Right lung (tissue), 10 donors: ENCODE data around the gene NCOR1. TPM values are rescaled to one million over a fixed set of nuclear protein-coding genes. Genes with fewer than 3 reads are reported as not detected.
"Not testable (repeated sequence)": the region's sequence is repeated elsewhere in the genome, so short reads cannot be mapped to it uniquely, and the experiment has no call there.

ENCODE experiments used
- DNase-seq, 2 donors: peaks; one replicate each; pipeline ENCODE4 v3.0.0-alpha.2; 2013
- long read RNA-seq, 8 donors: transcript quantifications; one replicate each; lab custom pipeline, GENCODE V29; 2026
- polyA plus RNA-seq, 5 donors: library from polyadenylated mRNA; unstranded; fragments of 120-200 nt; gene quantifications; one replicate each; pipeline versions ENCODE4 v1.2.1 to v1.2.3, GENCODE V29; 2013; ENCODE audit warnings: inconsistent platforms in 1 of 5, low replicate concordance in 1 of 5; ENCODE audit not compliant: insufficient read length in 5 of 5, insufficient read depth in 1 of 5

The NCOR1 gene
- 100 to 1,000 TPM in 4 of 5 donors, 10 to 100 TPM in 1; 79.1 to 126 (median 110) TPM for polyA plus RNA-seq
- long read RNA-seq, donor 1, partial matches to known transcripts, result 56 of 75 reads
- long read RNA-seq, donor 1, other reads (novel, unspliced or antisense), result 0 of 75 reads
- long read RNA-seq, donor 2, partial matches to known transcripts, result 0 of 5 reads
- long read RNA-seq, donor 2, other reads (novel, unspliced or antisense), result 0 of 5 reads
- long read RNA-seq, donor 3, partial matches to known transcripts, result 24 of 34 reads
- long read RNA-seq, donor 3, other reads (novel, unspliced or antisense), result 0 of 34 reads
- long read RNA-seq, donor 4, partial matches to known transcripts, result 32 of 45 reads
- long read RNA-seq, donor 4, other reads (novel, unspliced or antisense), result 0 of 45 reads
- long read RNA-seq, donor 5, transcript NCOR1-220 (3 exons, 1,352 nt), result major isoform, 6 of 70 reads
- long read RNA-seq, donor 5, partial matches to known transcripts, result 47 of 70 reads
- long read RNA-seq, donor 5, other reads (novel, unspliced or antisense), result 0 of 70 reads
- long read RNA-seq, donor 6, transcript NCOR1-220 (3 exons, 1,352 nt), result major isoform, 6 of 77 reads
- long read RNA-seq, donor 6, partial matches to known transcripts, result 57 of 77 reads
- long read RNA-seq, donor 6, other reads (novel, unspliced or antisense), result 0 of 77 reads
- long read RNA-seq, donor 7, partial matches to known transcripts, result 78 of 91 reads
- long read RNA-seq, donor 7, other reads (novel, unspliced or antisense), result 0 of 91 reads
- long read RNA-seq, donor 8, partial matches to known transcripts, result 0 of 7 reads
- long read RNA-seq, donor 8, other reads (novel, unspliced or antisense), result 0 of 7 reads

DNA sequence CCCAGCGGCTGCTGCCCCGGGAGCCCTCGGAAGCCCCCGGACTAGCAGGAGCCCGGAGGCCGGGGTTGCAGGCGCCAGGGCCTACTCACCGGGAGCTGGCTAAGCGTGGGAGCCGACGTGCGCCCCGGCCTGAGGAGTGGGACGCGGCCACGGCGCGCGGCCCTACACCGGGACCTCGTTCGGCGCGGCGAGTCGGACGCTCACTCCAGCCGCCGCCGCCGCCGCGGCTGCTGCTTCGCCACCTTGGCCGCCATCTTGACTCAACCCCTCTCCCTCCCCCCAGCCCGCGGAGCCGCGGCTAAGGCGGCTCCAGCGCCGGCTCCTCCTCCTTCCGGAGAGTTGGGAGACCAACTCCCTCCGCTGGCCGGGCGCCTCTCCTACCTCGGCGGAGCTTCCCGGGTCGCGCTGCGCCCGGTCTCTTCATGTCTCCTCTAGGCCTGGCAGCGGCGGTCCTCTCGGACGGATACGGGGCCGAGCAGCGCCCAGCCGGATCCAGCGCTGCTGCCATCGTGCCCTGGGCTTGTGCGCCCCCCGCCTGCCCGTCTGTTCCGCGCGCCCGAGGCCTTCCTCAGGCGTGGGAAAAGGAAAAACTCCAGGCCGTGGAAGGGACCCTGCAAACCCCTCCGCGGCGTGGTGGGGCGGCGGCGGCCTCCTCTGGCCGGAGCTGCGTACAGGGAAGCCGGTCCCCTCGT lies at the start of gene NCOR1:
Gene NCOR1 (minus strand): TSS at position 262 of the 692 bp plus-strand sequence. CDS start 20,965 bp downstream, outside the sequence.
- peak; percentile 92 to 94 for DNase-seq

DNA sequence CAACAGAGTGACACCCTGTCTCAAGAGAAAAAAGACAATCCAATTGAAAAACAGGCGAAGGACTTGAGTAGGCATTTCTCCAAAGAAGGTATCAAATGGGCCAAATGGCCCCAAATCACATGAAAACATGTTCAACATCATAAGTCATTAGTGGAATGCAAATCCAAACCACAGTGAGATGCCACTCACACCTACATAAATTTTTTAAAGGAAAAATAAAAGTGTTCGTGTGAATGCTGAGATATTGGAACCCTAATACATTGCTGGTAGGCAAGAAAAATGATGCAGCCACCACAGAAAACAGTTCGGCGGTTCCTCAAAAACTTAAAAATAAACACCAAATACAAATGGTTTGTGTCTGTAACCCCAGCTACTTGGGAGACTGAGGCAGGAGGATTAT lies 46.9 kb upstream of the NCOR1 start:
- DNase-seq, result no peak

DNA sequence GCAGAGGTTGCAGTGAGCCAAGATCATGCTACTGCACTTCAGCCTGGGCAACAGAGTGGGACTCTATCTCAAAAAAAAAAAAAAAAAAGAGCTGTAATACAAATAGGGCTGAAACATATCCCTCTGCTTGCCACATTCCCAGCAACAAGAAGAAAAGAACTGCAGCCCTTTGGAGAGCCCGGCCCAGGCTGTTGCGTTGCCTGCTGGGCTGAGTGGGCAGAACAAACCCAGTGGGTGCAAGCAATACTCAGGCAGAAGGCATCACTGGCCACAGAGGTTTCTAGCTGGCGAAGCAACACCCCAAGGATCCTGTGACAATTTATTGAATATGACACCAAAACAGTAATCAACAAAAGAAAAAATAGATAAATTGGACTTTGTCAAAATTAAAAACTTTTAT lies 45.7 kb upstream of the NCOR1 start:
- DNase-seq, result no peak

DNA sequence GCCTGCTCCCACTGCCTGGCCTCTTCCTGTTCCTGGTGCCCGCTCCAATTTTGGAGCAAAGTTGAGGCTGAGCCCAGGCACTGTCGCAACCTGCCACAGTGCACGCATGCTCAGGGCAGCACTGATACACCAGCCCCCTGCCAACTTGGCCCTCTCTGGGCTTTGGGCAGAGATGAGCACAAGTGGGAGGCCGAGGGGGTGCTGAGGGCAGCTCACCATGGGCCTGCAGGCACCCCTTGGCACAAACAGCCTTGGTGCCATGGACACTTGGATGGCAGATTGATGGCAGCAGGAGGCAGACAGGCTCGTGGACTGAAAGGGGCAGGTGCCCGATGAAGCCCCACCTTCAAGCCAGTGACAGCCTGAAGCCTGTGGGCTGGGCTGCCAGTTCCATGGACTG lies 44.6 kb upstream of the NCOR1 start:
- DNase-seq, result no peak

DNA sequence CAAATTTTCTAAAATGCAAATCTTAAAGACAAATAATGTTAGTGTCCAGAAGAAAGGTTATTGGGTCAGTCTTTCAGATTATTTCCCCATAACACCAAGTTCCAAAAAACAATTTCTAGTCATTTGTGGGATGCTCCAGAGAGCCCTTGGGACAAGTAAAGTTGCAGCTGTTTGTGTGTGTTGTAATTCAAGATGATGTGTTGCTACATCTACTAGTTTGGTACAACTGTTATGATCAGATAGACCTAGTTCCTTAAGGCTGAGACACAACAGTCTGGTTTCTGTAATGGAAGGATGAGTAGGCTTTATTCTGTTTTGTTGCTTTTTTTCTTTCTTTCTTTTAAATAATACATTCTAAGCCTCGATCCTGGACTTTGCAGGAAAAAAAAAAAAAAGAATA lies 43.6 kb upstream of the NCOR1 start:
- peak; percentile 47 to 59 for DNase-seq

DNA sequence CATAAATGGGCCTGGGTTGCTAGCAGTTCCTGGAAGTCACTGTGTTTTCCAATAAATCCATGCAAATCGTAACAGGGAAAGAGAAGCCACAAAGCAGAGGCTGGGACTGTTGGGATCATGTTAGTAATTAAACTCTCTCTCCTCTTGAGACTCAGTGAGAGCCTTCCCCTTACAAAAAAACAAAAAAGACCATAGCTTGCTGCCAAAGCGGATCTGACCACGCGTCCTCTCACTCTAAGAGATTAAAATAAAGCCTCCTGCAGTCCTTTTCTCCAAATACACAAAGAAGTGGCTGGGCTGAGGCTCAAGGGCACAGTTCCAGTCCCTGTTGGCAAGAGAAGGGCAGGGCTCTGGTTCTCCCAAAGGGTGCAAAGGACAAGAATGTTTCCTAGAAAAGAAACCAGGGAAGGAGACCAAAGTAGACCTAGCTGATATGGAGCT lies 40.2 kb upstream of the NCOR1 start:
- peak; percentile 90 to 94 for DNase-seq

DNA sequence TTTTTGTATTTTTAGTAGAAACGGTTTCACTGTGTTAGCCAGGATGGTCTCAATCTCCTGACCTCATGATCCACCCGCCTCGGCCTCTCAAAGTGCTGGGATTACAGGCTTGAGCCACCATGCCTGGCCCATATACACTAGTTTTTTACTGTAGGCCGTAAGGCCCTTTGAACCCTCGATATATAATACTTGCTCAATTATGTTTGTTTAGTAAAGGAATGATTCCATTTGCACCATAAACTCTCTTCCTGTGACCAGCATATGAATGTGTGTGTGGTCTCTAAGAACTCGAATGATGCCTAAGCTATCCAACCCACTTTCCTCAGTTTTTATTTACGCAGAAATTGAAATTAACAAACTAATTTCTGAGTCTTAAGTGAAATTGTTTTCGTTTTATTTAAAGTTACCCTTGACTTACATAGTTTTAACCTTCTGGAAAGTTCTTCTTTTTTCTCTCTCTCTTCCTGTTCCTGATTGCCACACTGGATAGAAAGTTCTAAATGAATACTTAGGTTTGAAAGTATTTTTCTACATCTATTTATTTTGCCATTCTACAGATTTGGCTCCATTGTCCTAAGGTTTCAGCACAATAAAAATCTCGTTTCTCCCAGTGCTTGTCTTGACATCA lies 39.6 kb upstream of the NCOR1 start:
- no peak for DNase-seq

DNA sequence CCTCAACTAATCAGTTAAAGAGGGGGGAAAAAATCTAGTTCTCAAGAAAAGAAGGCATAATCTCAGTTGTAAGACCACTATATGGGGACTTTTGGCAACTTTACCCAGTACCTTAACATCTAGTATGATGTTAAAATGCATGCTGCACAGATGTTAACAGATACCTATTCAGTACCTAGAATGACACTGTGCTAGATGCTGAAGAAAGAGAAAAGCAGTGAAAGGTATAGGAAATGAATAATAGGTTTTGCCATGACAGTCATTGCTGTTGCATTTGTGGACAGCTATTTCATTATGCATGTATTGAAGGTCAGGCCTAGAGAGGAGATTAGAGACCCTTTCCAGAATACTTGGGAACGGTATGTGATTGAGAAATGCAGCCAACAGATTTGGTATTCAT lies 36.2 kb upstream of the NCOR1 start:
- no peak for DNase-seq

DNA sequence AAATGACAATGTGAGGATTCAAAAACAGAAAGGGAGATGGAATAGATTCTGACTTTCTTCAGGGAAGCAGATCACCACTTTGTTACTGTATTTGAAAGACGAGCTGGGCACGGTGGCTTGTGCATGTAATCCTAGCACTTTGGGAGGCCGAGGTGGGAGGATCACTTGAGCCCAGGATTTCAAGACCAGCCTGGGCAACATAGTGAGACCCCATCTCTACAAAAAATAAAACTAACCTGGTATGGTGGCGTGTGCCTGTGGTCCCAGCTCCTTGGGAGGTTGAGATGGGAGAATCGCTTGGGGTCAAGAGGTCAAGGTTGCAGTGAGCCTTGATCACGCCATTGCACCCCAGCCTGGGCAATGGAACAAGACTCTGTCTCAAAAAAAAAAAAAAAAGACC lies 35.7 kb upstream of the NCOR1 start:
- DNase-seq, result no peak

DNA sequence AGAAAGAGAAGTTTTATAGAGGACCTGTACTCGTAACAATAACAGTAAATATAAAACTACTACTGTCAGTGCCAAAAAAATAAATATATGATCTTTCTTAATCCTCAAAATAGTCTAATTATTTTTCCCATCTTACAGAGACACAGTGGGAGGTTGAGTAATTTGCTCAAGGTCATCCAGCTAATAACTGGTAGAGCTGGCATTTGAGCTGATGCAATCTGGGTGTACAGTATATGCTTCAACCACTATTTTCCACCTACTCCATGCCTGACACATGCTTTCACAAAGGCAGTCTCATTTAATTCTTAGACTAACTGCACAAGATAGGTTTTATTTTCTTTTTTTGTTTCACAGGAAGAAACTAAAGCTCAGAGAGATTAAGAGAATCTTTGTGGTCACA lies 35.3 kb upstream of the NCOR1 start:
- DNase-seq, result no peak

DNA sequence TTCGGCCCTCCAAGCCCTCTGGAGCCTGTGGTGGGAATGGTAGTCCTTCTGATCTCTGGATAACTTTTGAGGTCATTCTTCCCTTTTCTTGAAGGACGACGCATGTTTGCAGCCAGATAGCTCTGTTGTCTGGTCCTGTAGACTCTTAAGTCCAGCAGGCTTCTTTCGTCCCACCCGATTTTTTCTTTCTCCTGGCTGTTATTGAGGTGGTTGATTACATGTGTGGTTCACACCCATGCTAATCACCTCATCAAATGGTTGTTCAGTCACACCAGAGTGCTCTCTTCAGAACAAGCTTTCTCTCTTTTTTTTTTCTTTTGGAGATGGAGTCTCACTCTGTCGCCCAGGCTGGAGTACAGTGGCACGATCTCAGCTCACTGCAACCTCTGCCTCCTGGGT lies 32.3 kb upstream of the NCOR1 start:
- DNase-seq, result no peak

DNA sequence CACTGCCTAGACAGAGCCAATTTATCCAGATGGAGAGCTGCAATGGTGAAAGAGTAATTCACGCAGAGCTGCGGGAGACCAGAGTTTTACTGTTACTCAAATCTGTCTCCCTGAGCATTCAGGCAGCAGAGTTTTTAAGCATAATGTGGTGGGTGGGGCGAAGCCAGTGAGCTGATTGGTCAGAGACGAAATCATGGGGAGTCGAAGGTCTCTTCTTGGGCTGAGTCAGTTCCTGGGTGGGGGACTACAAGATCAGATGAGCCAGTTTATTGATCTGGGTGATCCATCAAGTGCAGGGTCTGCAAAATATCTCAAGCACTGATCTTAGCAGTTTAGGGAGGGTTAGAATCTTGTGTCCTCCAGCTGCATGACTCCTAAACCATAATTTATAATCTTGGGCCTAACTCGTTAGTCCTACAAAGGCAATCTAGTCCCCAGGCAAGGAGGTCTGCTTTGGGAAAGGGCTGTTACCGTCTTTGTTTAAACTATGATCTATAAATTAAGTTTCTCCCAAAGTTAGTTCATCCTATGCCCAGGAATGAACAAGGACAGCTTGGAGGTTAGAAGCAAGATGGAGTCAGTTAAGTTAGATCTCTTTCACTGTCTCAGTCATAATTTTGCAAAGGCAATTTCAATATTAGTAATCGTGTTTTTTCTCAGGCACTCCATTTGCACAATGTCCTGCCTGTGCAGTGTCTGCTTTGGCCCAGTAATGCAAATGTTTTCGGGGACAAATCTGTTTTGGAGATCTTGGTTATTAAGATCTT lies 28.6 kb upstream of the NCOR1 start:
- no peak for DNase-seq

DNA sequence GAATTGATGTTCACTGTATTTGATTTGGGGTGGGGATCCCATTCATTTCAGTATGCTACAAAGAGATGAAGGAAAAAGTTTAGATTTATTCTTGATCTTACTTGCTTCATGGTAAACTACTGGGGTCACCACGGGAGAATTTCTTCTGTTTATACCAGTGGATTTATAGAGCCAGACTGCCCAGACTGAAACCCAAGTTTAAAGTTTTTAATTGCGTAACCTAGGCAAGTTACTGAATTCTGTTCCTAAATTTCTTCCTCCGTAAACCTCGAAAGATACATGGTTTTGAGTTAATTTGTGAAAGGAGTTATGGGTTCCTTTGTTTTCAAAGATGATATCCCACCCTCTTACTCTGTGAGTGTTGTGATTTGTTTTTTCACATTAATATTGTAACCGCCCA lies 28.1 kb upstream of the NCOR1 start:
- DNase-seq, result no peak

DNA sequence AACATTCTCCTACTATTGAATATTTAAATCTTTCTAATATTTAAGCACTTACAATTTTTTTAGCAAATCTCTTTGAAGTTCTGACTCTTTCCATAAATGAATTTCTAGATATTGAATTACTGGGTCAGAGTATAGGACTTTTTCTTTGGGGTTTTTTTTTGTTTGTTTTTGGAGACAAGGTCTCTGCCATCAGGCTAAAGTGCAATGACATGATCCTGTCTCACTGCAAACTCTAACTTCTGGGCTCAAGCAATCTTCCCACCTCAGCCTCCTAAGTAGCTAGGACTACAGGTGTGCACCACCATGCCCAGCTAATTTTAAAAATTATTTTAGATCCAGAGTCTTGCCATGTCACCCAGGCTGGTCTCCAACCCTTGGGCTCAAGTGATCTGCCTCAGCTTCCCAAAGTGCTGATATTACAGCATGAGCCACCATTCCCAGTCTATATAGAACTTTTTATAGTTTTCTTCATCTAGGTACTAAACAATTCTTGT lies 26.6 kb upstream of the NCOR1 start:
- no peak for DNase-seq

DNA sequence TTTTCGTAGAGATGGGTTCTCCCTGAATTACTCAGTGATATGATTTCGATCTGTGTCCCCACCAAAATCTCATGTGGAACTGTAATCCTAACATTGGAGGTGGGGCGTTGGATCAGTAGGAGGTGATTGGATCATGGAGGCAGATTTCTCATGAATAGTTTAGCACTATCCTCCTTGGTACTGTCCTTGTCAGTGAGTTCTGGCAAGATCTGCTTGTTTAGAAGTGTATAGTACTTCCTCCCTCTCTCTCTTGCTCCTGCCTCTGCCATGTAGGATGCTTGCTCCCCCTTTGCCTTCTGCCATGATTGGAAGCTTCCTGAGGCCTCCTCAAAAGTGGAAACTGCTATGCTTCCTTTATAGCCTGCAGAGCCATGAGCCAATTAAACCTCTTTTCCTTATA lies 24.6 kb upstream of the NCOR1 start:
- DNase-seq, result no peak

DNA sequence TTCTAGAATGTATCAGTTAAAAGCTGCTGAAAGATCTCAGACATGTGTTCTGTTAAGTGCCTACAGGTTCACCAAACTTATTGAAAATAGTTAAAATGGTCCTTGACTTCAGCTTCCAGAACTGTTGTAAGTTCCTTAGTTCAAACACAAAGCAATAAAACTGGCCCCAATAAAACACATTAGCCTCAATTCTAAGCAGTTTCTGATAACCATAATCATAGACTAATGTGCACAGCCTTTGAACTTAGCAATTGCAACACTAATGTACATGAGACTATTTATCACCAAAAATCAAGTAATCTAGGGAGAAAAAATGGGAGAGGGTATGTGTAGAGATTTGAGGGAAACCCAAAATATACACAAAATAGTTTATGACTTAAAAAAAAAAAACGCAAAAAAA lies 17.1 kb upstream of the NCOR1 start:
- no peak for DNase-seq

DNA sequence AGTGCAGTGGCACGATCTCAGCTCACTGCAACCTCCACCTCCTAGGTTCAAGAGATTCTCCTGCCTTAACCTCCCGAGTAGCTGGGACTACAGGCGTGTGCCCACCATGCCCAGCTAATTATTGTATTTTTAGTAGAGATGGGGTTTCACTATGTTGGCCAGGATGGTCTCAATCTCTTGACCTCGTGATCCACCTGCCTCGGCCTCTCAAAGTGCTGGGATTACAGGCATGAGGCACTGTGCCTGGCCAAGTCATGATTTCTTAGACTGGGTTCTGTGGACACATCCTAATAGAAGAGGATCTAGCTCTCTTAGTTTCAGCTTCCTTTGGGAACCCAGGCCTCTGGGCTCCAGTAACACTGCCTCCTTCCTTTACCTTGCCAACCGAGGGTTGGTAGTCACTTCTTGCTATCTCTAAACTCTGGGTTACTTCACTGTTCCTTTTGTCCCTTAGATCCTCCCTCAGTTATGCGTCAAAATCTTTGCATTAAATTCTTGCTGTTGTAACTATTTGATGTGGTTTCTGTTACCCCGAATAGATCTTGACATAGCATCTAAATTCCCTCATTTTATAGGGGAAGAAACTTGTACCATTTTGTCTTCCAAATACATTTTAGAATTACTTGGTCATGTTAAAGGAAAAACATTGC lies 14.7 kb upstream of the NCOR1 start:
- not testable (repeated sequence) for DNase-seq

DNA sequence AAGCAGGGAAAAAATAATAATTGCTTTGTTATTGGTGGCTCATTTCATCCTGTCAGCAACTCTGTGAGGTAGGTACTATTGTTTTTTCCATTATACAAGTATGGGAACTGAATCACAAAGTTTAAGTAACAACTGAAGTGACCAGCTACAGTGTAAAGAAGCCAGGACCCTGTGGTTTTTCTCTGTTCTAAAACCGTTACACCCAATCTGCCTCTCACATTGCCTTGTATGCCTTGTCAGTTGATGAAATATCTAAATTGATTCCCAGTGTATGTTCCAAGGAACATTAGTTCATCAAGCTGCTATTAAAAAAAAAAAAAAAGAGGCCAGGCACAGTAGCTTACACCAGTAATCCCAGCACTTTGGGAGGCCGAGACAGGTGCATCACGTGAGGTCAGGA lies 7.1 kb upstream of the NCOR1 start:
- no peak for DNase-seq

DNA sequence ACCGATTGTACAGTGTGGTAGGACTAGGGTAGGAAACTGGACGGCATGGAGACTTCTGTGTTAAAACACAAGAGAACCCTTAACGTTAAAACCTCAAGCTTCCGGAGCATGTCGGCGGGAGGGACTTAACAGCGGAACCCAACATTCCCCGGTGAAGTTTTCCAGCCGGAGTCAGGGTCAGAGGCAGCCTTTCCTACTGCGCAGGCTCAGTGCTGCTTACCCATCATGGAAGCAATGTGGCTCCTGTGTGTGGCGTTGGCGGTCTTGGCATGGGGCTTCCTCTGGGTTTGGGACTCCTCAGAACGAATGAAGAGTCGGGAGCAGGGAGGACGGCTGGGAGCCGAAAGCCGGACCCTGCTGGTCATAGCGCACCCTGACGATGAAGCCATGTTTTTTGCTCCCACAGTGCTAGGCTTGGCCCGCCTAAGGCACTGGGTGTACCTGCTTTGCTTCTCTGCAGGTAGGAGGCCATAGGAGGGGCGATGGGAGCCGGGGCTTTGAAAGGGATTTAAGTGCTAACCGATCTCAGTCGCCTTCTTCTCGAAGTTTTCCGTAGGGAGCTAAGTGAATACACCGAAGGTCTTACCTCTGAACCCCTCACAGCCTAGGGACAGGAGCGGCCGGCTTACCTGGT lies 1.8 kb upstream of the NCOR1 start, which contains the start of gene PIGL:
Gene PIGL (plus strand): TSS at position 209 of the 634 bp plus-strand sequence. CDS start 17 bp downstream, at position 226.
- DNase-seq, result peak; percentile 87 to 90
